G401.6 (cell line): ENCODE results near the gene SHANK3.

ENCODE experiments used
- FAIRE-seq: peaks from 2 replicates; lab custom pipeline; 2012; peaks lifted over from hg19 to GRCh38; lab: Jason Lieb, UNC

SHANK3 gene

DNA sequence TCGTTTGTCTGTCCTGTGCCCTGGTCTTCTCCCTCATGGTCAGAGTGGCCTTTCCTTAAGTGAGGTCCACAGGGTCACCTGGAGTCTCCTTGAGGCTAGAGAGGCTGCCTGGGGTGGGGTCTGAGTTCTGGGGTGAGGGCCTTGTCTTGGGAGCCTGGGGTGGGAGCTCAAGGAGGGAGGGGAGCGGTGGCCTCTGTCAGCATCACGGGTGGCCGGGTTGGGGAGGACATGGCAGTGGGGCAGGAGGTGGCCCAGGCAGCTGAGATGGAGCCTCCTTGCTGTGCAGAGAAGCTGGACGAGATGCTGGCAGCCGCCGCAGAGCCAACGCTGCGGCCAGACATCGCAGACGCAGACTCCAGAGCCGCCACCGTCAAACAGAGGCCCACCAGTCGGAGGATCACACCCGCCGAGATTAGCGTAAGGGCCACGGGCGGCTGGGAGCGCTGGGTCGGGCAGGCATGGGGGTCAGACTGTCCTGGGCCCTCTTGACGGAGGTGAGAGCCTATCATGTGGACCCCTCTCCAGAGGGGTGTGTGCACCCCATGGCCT, 42.1 kb downstream of the SHANK3 start:
- FAIRE-seq = no peak

GRCh38 chr22:50715250-50715649, 42.6 kb downstream of the SHANK3 start:
- FAIRE-seq = no peak

DNA sequence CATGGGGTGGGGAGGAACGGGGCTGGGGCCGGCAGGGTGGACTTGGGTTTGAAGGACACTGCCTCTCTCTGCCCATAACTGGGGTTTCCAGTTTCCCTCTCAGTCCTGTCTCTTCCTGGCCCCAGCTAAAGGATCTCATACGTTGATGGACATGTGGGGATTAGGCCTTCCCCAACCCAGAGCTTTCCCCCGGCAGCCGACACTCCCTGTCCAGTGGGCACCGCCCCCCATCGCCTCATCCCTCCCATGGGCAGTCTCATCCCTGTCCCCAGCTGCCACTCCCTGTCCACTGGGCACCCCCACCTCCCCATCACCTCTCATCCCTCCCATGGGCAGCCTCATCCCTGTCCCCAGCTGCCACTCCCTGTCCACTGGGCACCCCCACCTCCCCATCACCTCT, 43.2 kb downstream of the SHANK3 start:
- FAIRE-seq = no peak

GRCh38 chr22:50716290-50717024, 43.8 kb downstream of the SHANK3 start:
- no peak for FAIRE-seq

DNA sequence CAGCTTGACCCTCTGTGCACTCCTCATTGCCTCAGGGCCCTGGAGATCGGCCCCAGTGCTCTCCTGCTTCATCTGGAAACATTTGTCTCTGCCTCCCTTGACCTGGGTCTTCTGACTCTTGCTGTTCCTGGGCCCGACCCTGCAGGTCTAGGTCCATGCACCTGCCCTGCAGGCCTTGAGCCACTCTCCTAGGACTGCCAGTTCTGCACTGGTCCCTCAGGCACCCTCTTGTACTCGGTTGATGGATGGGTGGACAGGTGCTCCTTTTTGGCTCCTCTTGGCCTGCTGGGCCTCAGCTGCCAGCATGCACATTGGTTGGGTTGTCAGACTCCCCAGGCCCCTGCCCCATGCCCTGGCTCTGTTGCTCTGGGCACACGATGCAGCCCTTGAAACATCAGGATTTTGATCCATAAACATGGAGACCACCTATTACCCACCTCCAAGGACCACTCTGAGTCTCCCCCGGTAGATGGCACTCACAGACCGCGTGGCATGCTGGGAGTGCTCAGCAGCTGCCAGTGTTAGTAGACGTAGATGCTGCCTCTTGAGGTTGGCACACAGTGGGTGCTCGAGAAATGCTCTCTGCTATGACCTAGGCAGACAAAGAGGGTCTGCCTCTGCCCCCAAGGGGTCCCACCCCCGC, 45.2 kb downstream of the SHANK3 start:
- FAIRE-seq = no peak

DNA sequence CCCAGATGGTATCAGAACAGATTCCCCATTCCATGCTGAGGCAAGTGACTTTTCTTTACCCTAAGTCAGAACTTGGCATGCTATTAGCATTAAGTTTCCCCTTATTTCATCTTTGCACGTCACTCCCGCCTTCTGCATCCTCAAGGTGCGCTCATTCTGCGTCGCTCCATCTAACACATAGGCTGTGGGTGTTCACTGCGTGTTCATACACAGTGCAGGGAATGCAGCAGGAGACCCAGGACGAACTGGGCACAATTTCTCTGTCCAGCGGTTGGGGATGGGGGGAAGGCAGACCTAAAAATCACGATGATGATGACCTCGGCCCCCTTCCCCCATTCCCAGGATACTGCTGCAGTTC, 45.7 kb downstream of the SHANK3 start:
- no peak for FAIRE-seq

- no peak for FAIRE-seq
Measured at GRCh38 chr22:50719814-50720300, 47.2 kb downstream of the SHANK3 start.

- no peak for FAIRE-seq
Measured at GRCh38 chr22:50720301-50721256, 48.0 kb downstream of the SHANK3 start.

GRCh38 chr22:50721257-50721844, 48.7 kb downstream of the SHANK3 start:
- no peak for FAIRE-seq

DNA sequence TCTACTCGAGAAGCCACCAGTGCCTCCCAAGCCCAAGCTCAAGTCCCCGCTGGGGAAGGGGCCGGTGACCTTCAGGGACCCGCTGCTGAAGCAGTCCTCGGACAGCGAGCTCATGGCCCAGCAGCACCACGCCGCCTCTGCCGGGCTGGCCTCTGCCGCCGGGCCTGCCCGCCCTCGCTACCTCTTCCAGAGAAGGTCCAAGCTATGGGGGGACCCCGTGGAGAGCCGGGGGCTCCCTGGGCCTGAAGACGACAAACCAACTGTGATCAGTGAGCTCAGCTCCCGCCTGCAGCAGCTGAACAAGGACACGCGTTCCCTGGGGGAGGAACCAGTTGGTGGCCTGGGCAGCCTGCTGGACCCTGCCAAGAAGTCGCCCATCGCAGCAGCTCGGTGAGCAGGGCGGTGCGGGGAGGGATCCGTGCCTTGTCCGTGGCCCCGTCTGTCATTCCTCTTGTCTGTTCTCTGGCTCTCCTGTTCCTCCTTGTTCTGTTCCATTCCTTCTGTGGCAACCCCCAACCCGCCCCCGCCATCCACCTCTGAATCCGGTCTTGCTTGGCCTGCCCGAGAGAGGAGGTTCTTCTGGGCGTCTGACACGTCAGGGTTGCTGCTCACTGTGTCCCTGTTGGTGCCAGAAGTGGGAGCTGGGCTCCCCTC, 49.6 kb downstream of the SHANK3 start:
- FAIRE-seq = no peak
